ENCODE data around the gene SLC9A8. TPM values are rescaled to one million over a fixed set of nuclear protein-coding genes. Genes with fewer than 3 reads are reported as not detected.

The SLC9A8 gene
- total RNA-seq, 1 donor: 6.9 TPM

DNA sequence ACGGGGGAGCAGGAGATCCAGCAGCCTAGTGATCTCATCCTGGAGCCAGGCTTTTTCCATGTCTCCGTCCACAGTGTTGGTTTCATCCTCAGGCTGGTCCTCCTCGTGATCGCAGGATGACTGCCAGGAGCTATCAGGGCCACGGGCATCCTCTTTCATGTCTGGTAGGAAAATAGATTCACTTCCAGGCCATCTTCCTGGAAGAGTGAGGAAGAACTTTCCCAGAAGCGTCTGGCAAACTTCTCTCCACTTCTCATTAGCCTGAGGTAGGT lies 15.3 kb upstream of the SLC9A8 start:
- DNase-seq (ENCODE audit: insufficient read length, low spot score, missing footprints): no peak
- Histone ChIP-seq H3K36me3 (ENCODE audit: insufficient read depth, low read length) (no peaks in the 10 kb centered on the region), H4K20me1 (ENCODE audit: insufficient read depth, low read length) (no peaks in the 10 kb centered on the region), H3K4me2 (ENCODE audit: insufficient read depth, low read length) (no peak overlapping the region), H3K4me1 (ENCODE audit: insufficient read depth, low read length) (no peaks in the 10 kb centered on the region), H3K27ac (ENCODE audit: low read depth, low read length) (no peak overlapping the region), H2AFZ (ENCODE audit: low read length) (no peak overlapping the region), H3K4me3 (ENCODE audit: insufficient read depth, low read length) (no peak overlapping the region), H3K79me2 (ENCODE audit: insufficient read depth, low read length) (no peaks in the 10 kb centered on the region), H3K27me3 (ENCODE audit: insufficient read depth, low read length) (peaks cover 7% of the 10 kb centered on the region), H3K9me3 (ENCODE audit: low read depth, low read length) (no peaks in the 10 kb centered on the region)
- TF ChIP-seq, protein P1, sequence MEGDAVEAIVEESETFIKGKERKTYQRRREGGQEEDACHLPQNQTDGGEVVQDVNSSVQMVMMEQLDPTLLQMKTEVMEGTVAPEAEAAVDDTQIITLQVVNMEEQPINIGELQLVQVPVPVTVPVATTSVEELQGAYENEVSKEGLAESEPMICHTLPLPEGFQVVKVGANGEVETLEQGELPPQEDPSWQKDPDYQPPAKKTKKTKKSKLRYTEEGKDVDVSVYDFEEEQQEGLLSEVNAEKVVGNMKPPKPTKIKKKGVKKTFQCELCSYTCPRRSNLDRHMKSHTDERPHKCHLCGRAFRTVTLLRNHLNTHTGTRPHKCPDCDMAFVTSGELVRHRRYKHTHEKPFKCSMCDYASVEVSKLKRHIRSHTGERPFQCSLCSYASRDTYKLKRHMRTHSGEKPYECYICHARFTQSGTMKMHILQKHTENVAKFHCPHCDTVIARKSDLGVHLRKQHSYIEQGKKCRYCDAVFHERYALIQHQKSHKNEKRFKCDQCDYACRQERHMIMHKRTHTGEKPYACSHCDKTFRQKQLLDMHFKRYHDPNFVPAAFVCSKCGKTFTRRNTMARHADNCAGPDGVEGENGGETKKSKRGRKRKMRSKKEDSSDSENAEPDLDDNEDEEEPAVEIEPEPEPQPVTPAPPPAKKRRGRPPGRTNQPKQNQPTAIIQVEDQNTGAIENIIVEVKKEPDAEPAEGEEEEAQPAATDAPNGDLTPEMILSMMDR (IDR thresholded peaks at IDR 0.05; ENCODE audit: extremely low read depth, low read depth, low read length): no peak

DNA sequence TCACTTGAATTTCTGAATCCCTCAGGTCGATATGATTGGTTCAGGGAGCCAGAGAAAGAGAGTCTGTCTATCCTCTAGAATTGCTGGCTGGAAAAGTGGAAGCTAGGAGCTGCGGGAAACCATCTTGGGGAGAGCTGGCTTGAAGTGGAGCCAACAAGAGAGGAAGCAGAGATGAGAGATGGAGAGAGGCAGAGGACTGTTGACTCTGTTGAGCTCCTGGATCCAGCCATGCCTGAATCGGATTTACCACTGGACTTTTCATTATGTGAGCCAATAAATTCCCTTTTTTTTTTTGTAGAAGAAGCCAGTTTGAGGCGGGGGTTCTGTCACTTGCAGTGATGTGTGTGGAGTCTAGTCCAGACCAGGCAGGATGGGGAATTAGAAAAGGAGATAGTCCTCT lies 13.9 kb upstream of the SLC9A8 start:
- Histone ChIP-seq H3K27me3 (ENCODE audit: insufficient read depth, low read length) (peaks cover 7% of the 10 kb centered on the region), H2AFZ (ENCODE audit: low read length) (no peak overlapping the region), H3K4me2 (ENCODE audit: insufficient read depth, low read length) (no peak overlapping the region), H3K4me1 (ENCODE audit: insufficient read depth, low read length) (no peaks in the 10 kb centered on the region), H3K79me2 (ENCODE audit: insufficient read depth, low read length) (no peaks in the 10 kb centered on the region), H4K20me1 (ENCODE audit: insufficient read depth, low read length) (no peaks in the 10 kb centered on the region), H3K4me3 (ENCODE audit: insufficient read depth, low read length) (no peak overlapping the region), H3K9me3 (ENCODE audit: low read depth, low read length) (no peaks in the 10 kb centered on the region), H3K27ac (ENCODE audit: low read depth, low read length) (no peak overlapping the region), H3K36me3 (ENCODE audit: insufficient read depth, low read length) (no peaks in the 10 kb centered on the region)
- no peak for DNase-seq (ENCODE audit: insufficient read length, low spot score, missing footprints)
- TF ChIP-seq, protein P1 (IDR thresholded peaks at IDR 0.05; ENCODE audit: extremely low read depth, low read depth, low read length): no peak

DNA sequence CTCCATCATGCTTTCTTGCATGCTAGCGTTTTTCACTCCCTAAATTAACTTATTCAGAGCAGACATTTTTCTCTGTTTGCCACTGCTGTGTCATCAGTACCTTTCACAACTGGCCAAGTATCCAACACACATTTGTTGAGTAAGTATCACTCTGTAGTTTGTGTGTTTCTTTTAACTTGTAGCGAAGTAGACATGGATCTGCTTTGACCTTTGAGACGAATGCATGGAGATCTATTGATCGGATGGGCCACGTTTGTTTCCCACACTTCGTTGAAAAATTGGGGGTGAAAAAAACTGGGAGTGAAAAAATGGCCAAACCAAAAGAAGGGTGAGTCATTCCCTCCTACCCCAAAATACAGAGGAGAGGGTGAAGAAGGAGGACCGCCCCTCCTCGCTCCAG lies 12.9 kb upstream of the SLC9A8 start:
- Histone ChIP-seq H3K4me2 (ENCODE audit: insufficient read depth, low read length) (no peak overlapping the region), H2AFZ (ENCODE audit: low read length) (no peak overlapping the region), H3K27ac (ENCODE audit: low read depth, low read length) (no peak overlapping the region), H3K4me3 (ENCODE audit: insufficient read depth, low read length) (no peak overlapping the region), H4K20me1 (ENCODE audit: insufficient read depth, low read length) (no peaks in the 10 kb centered on the region), H3K4me1 (ENCODE audit: insufficient read depth, low read length) (no peaks in the 10 kb centered on the region), H3K9me3 (ENCODE audit: low read depth, low read length) (no peaks in the 10 kb centered on the region), H3K27me3 (ENCODE audit: insufficient read depth, low read length) (peaks cover 7% of the 10 kb centered on the region), H3K79me2 (ENCODE audit: insufficient read depth, low read length) (no peaks in the 10 kb centered on the region), H3K36me3 (ENCODE audit: insufficient read depth, low read length) (no peaks in the 10 kb centered on the region)
- no peak for DNase-seq (ENCODE audit: insufficient read length, low spot score, missing footprints)
- TF ChIP-seq, protein P1 (IDR thresholded peaks at IDR 0.05; ENCODE audit: extremely low read depth, low read depth, low read length): no peak

DNA sequence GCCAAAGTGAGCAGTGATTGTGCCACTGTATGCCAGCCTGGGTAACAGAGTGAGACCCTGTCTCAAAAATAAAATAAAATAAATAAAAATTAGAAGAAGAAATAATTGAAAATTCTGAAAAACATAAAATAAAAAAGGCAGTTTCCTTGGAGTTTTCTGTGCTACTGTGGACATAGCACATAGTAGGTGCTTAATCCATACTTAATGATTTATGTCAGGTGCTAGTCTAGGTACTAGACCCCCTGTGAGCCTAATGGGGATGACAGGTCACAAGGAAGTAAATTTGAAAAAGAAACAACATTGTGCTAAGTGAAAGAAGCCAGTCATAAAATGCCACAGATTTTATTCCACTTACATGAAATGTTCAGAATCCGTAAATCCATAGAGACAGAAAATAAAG lies 9.2 kb upstream of the SLC9A8 start:
- no peak overlapping the region for H2AFZ ChIP-seq (ENCODE audit: low read length)
- H3K36me3 ChIP-seq (ENCODE audit: insufficient read depth, low read length): no peaks in the 10 kb centered on the region
- H3K4me2 ChIP-seq (ENCODE audit: insufficient read depth, low read length): no peak overlapping the region
- TF ChIP-seq, protein P1 (IDR thresholded peaks at IDR 0.05; ENCODE audit: extremely low read depth, low read depth, low read length): no peak
- no peak overlapping the region for H3K27ac ChIP-seq (ENCODE audit: low read depth, low read length)
- no peak overlapping the region for H3K4me3 ChIP-seq (ENCODE audit: insufficient read depth, low read length)
- no peaks in the 10 kb centered on the region for H3K9me3 ChIP-seq (ENCODE audit: low read depth, low read length)
- no peaks in the 10 kb centered on the region for H3K27me3 ChIP-seq (ENCODE audit: insufficient read depth, low read length)
- no peak for DNase-seq (ENCODE audit: insufficient read length, low spot score, missing footprints)
- H4K20me1 ChIP-seq (ENCODE audit: insufficient read depth, low read length): no peaks in the 10 kb centered on the region
- H3K4me1 ChIP-seq (ENCODE audit: insufficient read depth, low read length): no peaks in the 10 kb centered on the region
- no peaks in the 10 kb centered on the region for H3K79me2 ChIP-seq (ENCODE audit: insufficient read depth, low read length)

Data from osteoblast (primary cell).